ENCODE results near the gene CRYBG1.

DNA sequence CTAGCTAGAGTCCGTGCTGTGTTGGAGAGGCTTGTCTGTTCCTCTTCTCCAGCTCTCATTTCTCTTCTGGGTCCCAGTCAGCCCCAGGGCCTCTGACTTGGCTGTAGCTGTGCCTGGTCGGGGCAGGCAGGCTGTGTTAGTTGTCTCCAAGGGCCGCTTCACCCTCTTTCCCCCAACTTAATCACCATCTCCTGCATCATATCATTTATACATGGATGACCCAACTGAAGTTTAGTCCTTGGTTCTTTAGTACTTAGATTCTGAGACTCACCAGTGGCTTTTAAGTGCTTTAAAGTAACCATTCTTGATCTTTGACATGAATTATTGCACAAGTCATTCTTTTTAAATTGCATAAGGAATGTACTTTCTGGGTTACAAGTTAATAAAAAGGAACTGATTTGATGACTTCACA, 141.4 kb downstream of the CRYBG1 start:
- TF ChIP-seq EZH2phosphoT487 (IDR thresholded peaks at IDR 0.05; ENCODE audit: low read depth, severe bottlenecking, unreplicated experiment) = no peak
- TF ChIP-seq, protein P1, sequence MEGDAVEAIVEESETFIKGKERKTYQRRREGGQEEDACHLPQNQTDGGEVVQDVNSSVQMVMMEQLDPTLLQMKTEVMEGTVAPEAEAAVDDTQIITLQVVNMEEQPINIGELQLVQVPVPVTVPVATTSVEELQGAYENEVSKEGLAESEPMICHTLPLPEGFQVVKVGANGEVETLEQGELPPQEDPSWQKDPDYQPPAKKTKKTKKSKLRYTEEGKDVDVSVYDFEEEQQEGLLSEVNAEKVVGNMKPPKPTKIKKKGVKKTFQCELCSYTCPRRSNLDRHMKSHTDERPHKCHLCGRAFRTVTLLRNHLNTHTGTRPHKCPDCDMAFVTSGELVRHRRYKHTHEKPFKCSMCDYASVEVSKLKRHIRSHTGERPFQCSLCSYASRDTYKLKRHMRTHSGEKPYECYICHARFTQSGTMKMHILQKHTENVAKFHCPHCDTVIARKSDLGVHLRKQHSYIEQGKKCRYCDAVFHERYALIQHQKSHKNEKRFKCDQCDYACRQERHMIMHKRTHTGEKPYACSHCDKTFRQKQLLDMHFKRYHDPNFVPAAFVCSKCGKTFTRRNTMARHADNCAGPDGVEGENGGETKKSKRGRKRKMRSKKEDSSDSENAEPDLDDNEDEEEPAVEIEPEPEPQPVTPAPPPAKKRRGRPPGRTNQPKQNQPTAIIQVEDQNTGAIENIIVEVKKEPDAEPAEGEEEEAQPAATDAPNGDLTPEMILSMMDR (IDR thresholded peaks at IDR 0.05; ENCODE audit: poor library complexity) = no peak
